ENCODE results near the gene RSRC1. TPM values are rescaled to one million over a fixed set of nuclear protein-coding genes. Genes with fewer than 3 reads are reported as not detected.
"Not testable (repeated sequence)": the region's sequence is repeated elsewhere in the genome, so short reads cannot be mapped to it uniquely, and the experiment has no call there.

Gene RSRC1
- total RNA-seq, 1 experiment from 2014 or later = 95.2 TPM

DNA sequence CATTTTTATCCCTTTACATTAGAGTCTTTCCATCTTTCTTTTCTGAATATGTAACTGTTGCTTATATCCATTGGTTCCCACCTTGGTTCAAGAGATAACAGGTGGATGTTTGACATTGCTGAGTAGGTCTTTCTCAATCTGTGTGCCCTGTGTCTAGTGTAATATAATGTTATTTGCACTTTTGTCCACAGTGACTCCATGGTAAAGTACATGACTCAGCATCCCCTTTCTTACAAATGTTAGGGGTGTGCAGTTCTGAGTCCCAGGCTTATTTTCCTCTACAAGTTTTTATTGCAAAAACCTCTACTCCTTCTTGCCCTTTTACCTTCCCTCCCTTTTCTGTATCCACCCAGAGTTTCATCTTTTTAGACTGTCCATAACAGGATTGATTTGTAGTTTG, 116.5 kb downstream of the RSRC1 start:
- Histone ChIP-seq H3K4me2 (ENCODE audit: low read depth, low read length, poor library complexity, severe bottlenecking) (no peak overlapping the region), H3K9me2 (replicated peaks; ENCODE audit: insufficient read depth, low read length) (no peaks in the 10 kb centered on the region), H2AFZ (ENCODE audit: low read length) (no peak overlapping the region), H3K79me2 (ENCODE audit: low read length) (peaks cover 72% of the 10 kb centered on the region), H3K9ac (ENCODE audit: low read length) (no peak overlapping the region), H3K36me3 (ENCODE audit: insufficient read depth, low read length) (peaks cover 9% of the 10 kb centered on the region; the same call in 1 of the 2 replicates), H3K4me1 (ENCODE audit: low read length) (no peaks in the 10 kb centered on the region), H3K9me3 (ENCODE audit: low read length) (no peaks in the 10 kb centered on the region), H3K27ac (ENCODE audit: low read length) (no peak overlapping the region), H4K20me1 (ENCODE audit: insufficient read depth, low read depth, low read length) (no peaks in the 10 kb centered on the region), H3K27me3 (ENCODE audit: low read length) (no peaks in the 10 kb centered on the region), H3K4me3 (ENCODE audit: low read length) (no peak overlapping the region)
- no peak for DNase-seq

GRCh38 chr3:158228942-158229341, 119.1 kb downstream of the RSRC1 start:
- not testable (repeated sequence) for H3K27me3 ChIP-seq (ENCODE audit: low read length); H3K9ac ChIP-seq (ENCODE audit: low read length); H3K4me1 ChIP-seq (ENCODE audit: low read length); H4K20me1 ChIP-seq (ENCODE audit: insufficient read depth, low read depth, low read length); H3K9me2 ChIP-seq (replicated peaks; ENCODE audit: insufficient read depth, low read length); H2AFZ ChIP-seq (ENCODE audit: low read length); DNase-seq; H3K9me3 ChIP-seq (ENCODE audit: low read length); H3K4me3 ChIP-seq (ENCODE audit: low read length); H3K36me3 ChIP-seq (ENCODE audit: insufficient read depth, low read length); H3K4me2 ChIP-seq (ENCODE audit: low read depth, low read length, poor library complexity, severe bottlenecking); H3K27ac ChIP-seq (ENCODE audit: low read length)
- peaks cover 67% of the 10 kb centered on the region for H3K79me2 ChIP-seq (ENCODE audit: low read length)

GRCh38 chr3:158233791-158234190, 123.9 kb downstream of the RSRC1 start:
- Histone ChIP-seq H2AFZ (ENCODE audit: low read length) (no peak overlapping the region), H3K36me3 (ENCODE audit: insufficient read depth, low read length) (no peaks in the 10 kb centered on the region), H3K4me3 (ENCODE audit: low read length) (no peak overlapping the region), H3K9ac (ENCODE audit: low read length) (no peak overlapping the region), H3K79me2 (ENCODE audit: low read length) (peaks cover 56% of the 10 kb centered on the region), H3K9me2 (replicated peaks; ENCODE audit: insufficient read depth, low read length) (no peaks in the 10 kb centered on the region), H3K27ac (ENCODE audit: low read length) (no peak overlapping the region), H3K4me1 (ENCODE audit: low read length) (no peaks in the 10 kb centered on the region), H4K20me1 (ENCODE audit: insufficient read depth, low read depth, low read length) (no peaks in the 10 kb centered on the region), H3K4me2 (ENCODE audit: low read depth, low read length, poor library complexity, severe bottlenecking) (no peak overlapping the region), H3K9me3 (ENCODE audit: low read length) (no peaks in the 10 kb centered on the region), H3K27me3 (ENCODE audit: low read length) (no peaks in the 10 kb centered on the region)
- no peak for DNase-seq

DNA sequence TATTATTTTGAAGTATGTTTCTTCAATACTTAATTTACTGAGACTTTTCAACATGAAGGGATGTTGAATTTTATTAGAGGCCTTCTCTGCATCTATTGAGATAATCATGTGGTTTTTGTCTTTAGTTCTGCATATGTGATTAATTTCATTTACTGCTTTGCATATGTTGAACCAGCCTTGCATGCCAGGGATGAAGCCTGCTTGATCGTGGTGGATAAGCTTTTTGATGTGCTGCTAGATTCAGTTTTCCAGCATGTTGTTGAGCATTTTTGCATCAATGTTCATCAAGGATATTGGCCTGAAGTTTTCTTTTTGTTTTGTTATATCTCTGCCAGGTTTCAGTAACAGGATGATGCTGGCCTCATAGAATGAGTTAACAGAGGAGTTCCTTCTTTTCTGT, 134.4 kb downstream of the RSRC1 start:
- Histone ChIP-seq H3K9me3 (ENCODE audit: low read length) (0 out of 2 replicates have a peak, but pooled peaks cover 6% of the 10 kb centered on the region), H3K4me1 (ENCODE audit: low read length) (peaks cover 5% of the 10 kb centered on the region), H3K9me2 (replicated peaks; ENCODE audit: insufficient read depth, low read length) (no peaks in the 10 kb centered on the region), H3K9ac (ENCODE audit: low read length) (no peak overlapping the region), H3K4me3 (ENCODE audit: low read length) (no peak overlapping the region), H3K27me3 (ENCODE audit: low read length) (no peaks in the 10 kb centered on the region), H3K27ac (ENCODE audit: low read length) (no peak overlapping the region), H4K20me1 (ENCODE audit: insufficient read depth, low read depth, low read length) (no peaks in the 10 kb centered on the region), H2AFZ (ENCODE audit: low read length) (no peak overlapping the region), H3K79me2 (ENCODE audit: low read length) (peaks cover 70% of the 10 kb centered on the region), H3K36me3 (ENCODE audit: insufficient read depth, low read length) (no peaks in the 10 kb centered on the region), H3K4me2 (ENCODE audit: low read depth, low read length, poor library complexity, severe bottlenecking) (no peak overlapping the region)
- DNase-seq = no peak

DNA sequence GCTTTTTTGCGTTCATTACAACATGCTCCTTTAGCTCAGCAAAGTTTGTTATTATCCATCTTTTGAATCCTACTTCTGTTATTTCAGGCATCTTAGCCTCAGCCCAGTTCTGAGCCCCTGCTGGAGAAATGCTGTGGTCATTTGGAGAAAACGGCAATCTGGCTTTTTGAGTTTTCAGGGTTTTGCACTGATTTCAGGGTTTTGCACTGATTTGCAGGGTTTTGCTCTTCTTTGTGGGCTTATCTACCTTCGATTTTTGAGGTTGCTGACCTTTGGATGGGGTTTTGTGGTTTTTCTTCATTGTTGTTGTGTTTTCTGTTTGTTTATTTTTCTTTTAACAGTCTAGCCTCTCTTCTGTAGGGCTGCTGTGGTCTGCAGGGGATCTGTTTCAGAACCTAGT, 137.4 kb downstream of the RSRC1 start:
- H3K27ac ChIP-seq (ENCODE audit: low read length) = no peak overlapping the region
- H3K9ac ChIP-seq (ENCODE audit: low read length) = no peak overlapping the region
- 0 out of 2 replicates have a peak, but pooled peaks cover 4% of the 10 kb centered on the region for H3K36me3 ChIP-seq (ENCODE audit: insufficient read depth, low read length)
- H3K79me2 ChIP-seq (ENCODE audit: low read length) = peaks cover 87% of the 10 kb centered on the region
- H2AFZ ChIP-seq (ENCODE audit: low read length) = no peak overlapping the region
- H3K9me2 ChIP-seq (replicated peaks; ENCODE audit: insufficient read depth, low read length) = no peaks in the 10 kb centered on the region
- DNase-seq = no peak
- no peaks in the 10 kb centered on the region for H4K20me1 ChIP-seq (ENCODE audit: insufficient read depth, low read depth, low read length)
- H3K4me1 ChIP-seq (ENCODE audit: low read length) = peaks cover 6% of the 10 kb centered on the region
- H3K9me3 ChIP-seq (ENCODE audit: low read length) = 0 out of 2 replicates have a peak, but pooled peaks cover 4% of the 10 kb centered on the region
- H3K27me3 ChIP-seq (ENCODE audit: low read length) = no peaks in the 10 kb centered on the region
- H3K4me3 ChIP-seq (ENCODE audit: low read length) = no peak overlapping the region
- no peak overlapping the region for H3K4me2 ChIP-seq (ENCODE audit: low read depth, low read length, poor library complexity, severe bottlenecking)

- Histone ChIP-seq H3K27ac (ENCODE audit: low read length) (no peak overlapping the region), H3K9me3 (ENCODE audit: low read length) (no peaks in the 10 kb centered on the region), H2AFZ (ENCODE audit: low read length) (no peak overlapping the region)
These were observed 138.4 kb downstream of the RSRC1 start for GRCh38 chr3:158248261-158248660.

GRCh38 chr3:158249183-158249582, 139.3 kb downstream of the RSRC1 start:
- Histone ChIP-seq H3K79me2 (ENCODE audit: low read length) (peaks cover 85% of the 10 kb centered on the region), H3K4me2 (ENCODE audit: low read depth, low read length, poor library complexity, severe bottlenecking) (no peak overlapping the region), H3K9me2 (replicated peaks; ENCODE audit: insufficient read depth, low read length) (no peaks in the 10 kb centered on the region), H3K27ac (ENCODE audit: low read length) (no peak overlapping the region), H3K27me3 (ENCODE audit: low read length) (no peaks in the 10 kb centered on the region), H3K4me1 (ENCODE audit: low read length) (peaks cover 6% of the 10 kb centered on the region), H2AFZ (ENCODE audit: low read length) (no peak overlapping the region), H3K9ac (ENCODE audit: low read length) (no peak overlapping the region), H3K36me3 (ENCODE audit: insufficient read depth, low read length) (0 out of 2 replicates have a peak, but pooled peaks cover 9% of the 10 kb centered on the region), H3K4me3 (ENCODE audit: low read length) (no peak overlapping the region), H4K20me1 (ENCODE audit: insufficient read depth, low read depth, low read length) (no peaks in the 10 kb centered on the region), H3K9me3 (ENCODE audit: low read length) (no peaks in the 10 kb centered on the region)
- DNase-seq = peak; percentile 53

More at GRCh38 chr3:158248261-158248660, 138.4 kb downstream of the RSRC1 start:
- Histone ChIP-seq H3K79me2 (ENCODE audit: low read length) (peaks cover 87% of the 10 kb centered on the region), H3K4me1 (ENCODE audit: low read length) (peaks cover 6% of the 10 kb centered on the region), H3K4me2 (ENCODE audit: low read depth, low read length, poor library complexity, severe bottlenecking) (no peak overlapping the region), H3K27me3 (ENCODE audit: low read length) (no peaks in the 10 kb centered on the region), H3K4me3 (ENCODE audit: low read length) (no peak overlapping the region), H3K9ac (ENCODE audit: low read length) (no peak overlapping the region), H3K9me2 (replicated peaks; ENCODE audit: insufficient read depth, low read length) (no peaks in the 10 kb centered on the region), H3K36me3 (ENCODE audit: insufficient read depth, low read length) (0 out of 2 replicates have a peak, but pooled peaks cover 9% of the 10 kb centered on the region), H4K20me1 (ENCODE audit: insufficient read depth, low read depth, low read length) (no peaks in the 10 kb centered on the region)
- DNase-seq = no peak

GRCh38 chr3:158258619-158259018, 148.7 kb downstream of the RSRC1 start:
- Histone ChIP-seq H3K9me2 (replicated peaks; ENCODE audit: insufficient read depth, low read length) (no peaks in the 10 kb centered on the region), H3K9me3 (ENCODE audit: low read length) (no peaks in the 10 kb centered on the region), H3K79me2 (ENCODE audit: low read length) (peaks cover 76% of the 10 kb centered on the region), H2AFZ (ENCODE audit: low read length) (no peak overlapping the region), H3K36me3 (ENCODE audit: insufficient read depth, low read length) (no peaks in the 10 kb centered on the region), H3K4me3 (ENCODE audit: low read length) (no peak overlapping the region), H3K27ac (ENCODE audit: low read length) (no peak overlapping the region), H3K4me1 (ENCODE audit: low read length) (peaks cover 2% of the 10 kb centered on the region; the same call in 1 of the 2 replicates), H3K9ac (ENCODE audit: low read length) (no peak overlapping the region), H4K20me1 (ENCODE audit: insufficient read depth, low read depth, low read length) (no peaks in the 10 kb centered on the region), H3K4me2 (ENCODE audit: low read depth, low read length, poor library complexity, severe bottlenecking) (no peak overlapping the region), H3K27me3 (ENCODE audit: low read length) (no peaks in the 10 kb centered on the region)
- DNase-seq = no peak

Data from Karpas-422 (cell line).